GM12872 (cell line): ENCODE measurements around the gene NCOA3.

Source experiments
- CTCF ChIP-seq: IDR thresholded peaks from 3 replicates; pipeline ENCODE4 v1.5.1; 2011; ENCODE audit warnings: low read depth, mild to moderate bottlenecking, low read length, moderate library complexity; ENCODE audit not compliant: insufficient read depth

The NCOA3 gene

GRCh38 chr20:47673671-47673955, 171.9 kb downstream of the NCOA3 start:
- no peak for TF ChIP-seq CTCF

GRCh38 chr20:47674145-47674544, 172.5 kb downstream of the NCOA3 start:
- TF ChIP-seq CTCF = no peak

DNA sequence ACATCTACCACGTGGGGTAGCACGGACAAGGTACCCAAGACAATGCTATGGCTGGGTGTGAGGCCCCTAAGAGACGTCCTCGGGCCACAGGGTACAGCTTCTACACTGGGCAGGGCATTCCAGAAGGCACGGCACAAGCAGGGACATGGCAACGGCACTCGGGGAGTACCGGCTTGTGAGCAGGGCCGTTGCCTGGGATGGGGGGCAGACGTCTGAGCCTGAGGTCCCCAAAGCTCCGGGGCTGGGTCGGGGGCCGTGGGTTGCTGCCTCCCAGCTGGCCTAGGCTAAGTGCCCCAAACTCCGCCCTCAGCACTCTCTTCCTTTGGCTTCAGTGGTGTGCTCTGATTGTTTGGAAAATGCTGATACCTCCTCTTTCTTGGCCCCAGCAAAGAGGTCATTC, 173.0 kb downstream of the NCOA3 start:
- no peak for TF ChIP-seq CTCF

DNA sequence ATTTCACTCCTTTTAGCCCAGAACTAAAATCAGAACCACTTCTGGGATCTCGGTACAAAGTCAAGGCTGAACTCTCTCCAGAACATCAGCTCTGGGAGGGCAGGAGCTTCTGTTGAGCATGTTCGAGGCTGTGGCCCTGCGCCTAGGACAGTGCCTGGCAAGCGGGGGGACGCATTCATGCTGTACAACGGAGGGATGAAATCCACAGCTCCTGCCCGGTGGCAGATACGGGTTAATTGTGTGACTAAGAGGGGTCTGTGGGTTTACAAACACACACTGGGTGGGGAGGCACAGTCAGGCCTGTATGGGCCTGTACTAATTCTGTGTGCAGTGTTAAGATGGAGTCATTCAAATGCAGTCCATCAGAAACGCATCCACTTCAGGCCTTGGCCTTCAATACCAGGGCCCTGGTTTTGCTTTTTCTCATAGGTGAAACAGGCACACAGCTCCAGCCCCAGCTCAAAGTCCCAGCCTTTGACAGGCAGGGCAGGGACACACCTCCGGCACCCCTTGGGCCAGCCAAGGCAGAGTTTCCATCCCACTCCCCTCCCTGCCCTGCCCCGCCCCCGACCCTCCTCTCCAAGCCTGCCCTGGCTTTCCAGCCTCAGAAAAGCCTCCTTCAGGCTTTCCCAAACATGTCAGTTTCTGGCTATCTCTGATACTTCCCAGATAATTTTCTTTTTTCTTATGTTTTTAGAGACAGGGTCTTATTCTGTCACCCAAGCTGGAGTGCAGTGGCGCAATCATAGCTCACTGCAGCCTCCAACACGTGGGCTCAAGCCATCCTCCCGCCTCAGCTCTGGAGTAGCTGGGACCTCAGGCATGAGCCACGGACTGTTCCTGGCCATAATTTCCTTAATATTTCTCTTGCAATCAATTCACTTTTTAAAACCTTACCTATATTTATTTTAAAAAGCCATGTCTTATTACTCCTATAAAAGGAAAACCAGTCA, 173.8 kb downstream of the NCOA3 start:
- no peak for TF ChIP-seq CTCF

- TF ChIP-seq CTCF = no peak
These were observed 174.6 kb downstream of the NCOA3 start for GRCh38 chr20:47676219-47676721.

- no peak for TF ChIP-seq CTCF
These were observed 175.4 kb downstream of the NCOA3 start for GRCh38 chr20:47676912-47677634.

DNA sequence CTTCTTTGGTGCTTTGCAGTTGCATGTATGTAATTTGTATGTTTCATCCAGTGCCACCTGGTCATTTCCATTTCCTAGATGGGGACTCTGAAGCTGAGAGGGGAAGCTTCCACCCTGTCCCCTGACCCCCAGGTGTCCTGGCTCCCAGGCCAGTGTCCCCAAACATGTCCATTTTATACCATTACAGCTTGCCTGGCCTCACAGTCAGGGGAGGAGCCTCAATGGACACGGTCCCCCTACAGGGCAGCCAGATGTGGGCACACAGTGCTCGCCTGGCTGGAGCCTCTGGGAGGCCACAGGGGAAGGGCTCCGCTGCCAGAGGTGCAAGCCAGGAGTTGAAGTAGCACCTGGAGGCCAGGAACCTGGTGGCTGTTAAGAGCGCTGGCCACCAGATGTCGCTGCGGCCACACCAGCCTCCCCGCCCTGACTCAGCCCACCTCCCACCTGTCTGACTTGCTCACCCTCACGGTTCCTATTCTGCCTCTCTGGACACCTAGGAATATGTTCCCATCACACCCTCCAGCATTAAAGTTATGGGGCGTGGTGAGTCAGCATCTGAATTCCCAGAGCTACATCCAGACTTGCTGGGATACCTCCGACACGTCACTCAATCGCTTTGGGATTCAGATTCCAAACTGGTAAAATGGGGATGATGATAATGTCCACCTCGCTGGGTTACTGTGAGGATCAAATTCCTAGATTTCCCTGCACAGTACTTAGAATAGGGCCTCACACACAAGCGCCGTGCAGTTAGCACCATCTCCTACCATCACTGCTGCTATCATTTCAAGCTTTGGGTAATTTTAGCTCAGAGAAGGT, 176.2 kb downstream of the NCOA3 start:
- peak; percentile 97 for TF ChIP-seq CTCF
